HEK293 (cell line): ENCODE data around the gene TRNT1.

Source experiments
- CTCF ChIA-PET: fragments of 350-600 bp; formaldehyde crosslinking; extraction: SDS; loops from one replicate; lab custom pipeline; 2021; ENCODE audit warnings: antibody characterized with exemption; lab: Yijun Ruan, JAX
- POLR2A ChIA-PET: fragments of 300-600 bp; formaldehyde crosslinking; extraction: SDS; loops from one replicate; lab custom pipeline; 2020; ENCODE audit warnings: antibody characterized with exemption, inconsistent platforms; lab: Yijun Ruan, JAX
- H3K27ac ChIP-seq: fragments of 200-500 bp; sonication (Bioruptor generic); 2 replicates; pipeline ENCODE4 v1.5.1; 2014; ENCODE audit warnings: low read depth, low read length, control low read depth, inconsistent platforms; ENCODE audit errors: extremely low read depth
- H3K36me3 ChIP-seq, 2 experiments: fragments of 200-500 bp in 1 of 2; sonication (Bioruptor generic) in 1 of 2; 1 replicate in 1 of 2; 2 replicates in 1 of 2; pipeline ENCODE4 v1.5.1; 2014 to 2017; ENCODE audit warnings: inconsistent platforms in 2 of 2, low read length in 2 of 2; ENCODE audit not compliant: control insufficient read depth in 2 of 2, insufficient read depth in 1 of 2
- H3K4me1 ChIP-seq: fragments of 200-500 bp; sonication (Bioruptor generic); 2 replicates; pipeline ENCODE4 v1.5.1; 2014; ENCODE audit warnings: mild to moderate bottlenecking, low read length, inconsistent platforms; ENCODE audit not compliant: control insufficient read depth, insufficient read depth
- H3K4me3 ChIP-seq: 2 replicates; pipeline ENCODE4 v1.5.1; 2011; ENCODE audit warnings: low read depth, mild to moderate bottlenecking, control low read depth, low read length, moderate library complexity
- H3K9me3 ChIP-seq: fragments of 200-500 bp; sonication (Bioruptor generic); 2 replicates; pipeline ENCODE4 v1.5.1; 2014; ENCODE audit warnings: low read depth, low read length, inconsistent platforms; ENCODE audit not compliant: control insufficient read depth, insufficient read depth
- GLIS1 ChIP-seq: fragments of 450-650 bp; formaldehyde crosslinking; IDR thresholded peaks from 2 replicates; pipeline ENCODE4 v1.5.1; 2016; ENCODE audit warnings: missing biosample characterization, missing genetic modification characterization
- HOXA7 ChIP-seq: sonication (generic); formaldehyde crosslinking; IDR thresholded peaks from 2 replicates; pipeline ENCODE4 v1.8.1; 2022; ENCODE audit warnings: missing genetic modification reagents, borderline replicate concordance
- KLF1 ChIP-seq: fragments of 450-650 bp; formaldehyde crosslinking; IDR thresholded peaks from 2 replicates; pipeline ENCODE4 v1.5.1; 2016; ENCODE audit warnings: missing biosample characterization, missing genetic modification characterization
- KLF10 ChIP-seq: fragments of 450-650 bp; IDR thresholded peaks from 2 replicates; pipeline ENCODE4 v1.5.1; 2018; ENCODE audit warnings: missing biosample characterization, mild to moderate bottlenecking, missing genetic modification characterization
- PRDM1 ChIP-seq: fragments of 450-650 bp; formaldehyde crosslinking; IDR thresholded peaks from 2 replicates; pipeline ENCODE4; 2016; ENCODE audit warnings: missing biosample characterization, missing genetic modification characterization
- SP7 ChIP-seq: fragments of 450-650 bp; formaldehyde crosslinking; IDR thresholded peaks from 2 replicates; pipeline ENCODE4 v1.5.1; 2016; ENCODE audit warnings: missing biosample characterization, missing genetic modification characterization
- YY2 ChIP-seq: fragments of 450-650 bp; formaldehyde crosslinking; IDR thresholded peaks from 2 replicates; pipeline ENCODE4 v1.5.1; 2016; ENCODE audit warnings: missing biosample characterization, missing genetic modification characterization
- ZBTB1 ChIP-seq: fragments of 450-650 bp; formaldehyde crosslinking; IDR thresholded peaks from 2 replicates; pipeline ENCODE4 v1.5.1; 2016; ENCODE audit warnings: missing biosample characterization, missing genetic modification characterization
- ZBTB21 ChIP-seq: fragments of 450-650 bp; formaldehyde crosslinking; IDR thresholded peaks from 2 replicates; pipeline ENCODE4 v1.5.1; 2017; ENCODE audit warnings: missing biosample characterization, missing genetic modification characterization
- ZIC2 ChIP-seq: fragments of 450-650 bp; formaldehyde crosslinking; IDR thresholded peaks from 2 replicates; pipeline ENCODE4 v1.5.1; 2016; ENCODE audit warnings: missing biosample characterization, missing genetic modification characterization
- ZNF157 ChIP-seq: fragments of 450-650 bp; formaldehyde crosslinking; IDR thresholded peaks from 2 replicates; pipeline ENCODE4 v1.5.1; 2016; ENCODE audit warnings: missing biosample characterization, missing genetic modification characterization
- ZNF292 ChIP-seq: fragments of 450-650 bp; formaldehyde crosslinking; IDR thresholded peaks from 2 replicates; pipeline ENCODE4 v1.5.1; 2016; ENCODE audit warnings: low read depth, missing biosample characterization, missing genetic modification characterization, borderline replicate concordance
- ZNF335 ChIP-seq: fragments of 450-650 bp; formaldehyde crosslinking; conservative IDR thresholded peaks from 2 replicates; pipeline ENCODE4 v1.5.1; 2016; ENCODE audit warnings: missing biosample characterization, missing genetic modification characterization
- ZNF416 ChIP-seq: fragments of 450-650 bp; formaldehyde crosslinking; IDR thresholded peaks from 2 replicates; pipeline ENCODE4 v1.5.1; 2016; ENCODE audit warnings: missing biosample characterization, missing genetic modification characterization
- ZNF596 ChIP-seq: fragments of 450-650 bp; IDR thresholded peaks from 2 replicates; pipeline ENCODE4 v1.5.0; 2018; ENCODE audit warnings: missing biosample characterization, mild to moderate bottlenecking, missing genetic modification characterization, moderate library complexity
- ZNF600 ChIP-seq: fragments of 450-650 bp; formaldehyde crosslinking; IDR thresholded peaks from 2 replicates; pipeline ENCODE4 v1.5.1; 2016; ENCODE audit warnings: missing biosample characterization, missing genetic modification characterization
- ZNF670 ChIP-seq: fragments of 450-650 bp; formaldehyde crosslinking; IDR thresholded peaks from 2 replicates; pipeline ENCODE4 v1.5.1; 2016; ENCODE audit warnings: missing biosample characterization, missing genetic modification characterization, low read depth
- ZNF701 ChIP-seq: fragments of 450-650 bp; formaldehyde crosslinking; IDR thresholded peaks from 2 replicates; pipeline ENCODE4 v1.5.1; 2016; ENCODE audit warnings: missing biosample characterization, missing genetic modification characterization
- ZNF843 ChIP-seq: fragments of 450-650 bp; formaldehyde crosslinking; IDR thresholded peaks from 2 replicates; pipeline ENCODE4 v1.5.1; 2016; ENCODE audit warnings: missing biosample characterization, missing genetic modification characterization
- TF ChIP-seq, protein P1 (sequence below): fragments of 450-650 bp; formaldehyde crosslinking; IDR thresholded peaks from 2 replicates; pipeline ENCODE4 v1.5.0; 2017; ENCODE audit warnings: missing biosample characterization, missing genetic modification characterization, borderline replicate concordance
- TF ChIP-seq, protein P2 (sequence below): fragments of 450-650 bp; formaldehyde crosslinking; IDR thresholded peaks from 2 replicates; pipeline ENCODE4 v1.5.1; 2017; ENCODE audit warnings: missing biosample characterization, missing genetic modification characterization
- TF ChIP-seq, protein P3 (sequence below): fragments of 450-650 bp; formaldehyde crosslinking; IDR thresholded peaks from 2 replicates; pipeline ENCODE4 v1.5.1; 2016; ENCODE audit warnings: missing biosample characterization, missing genetic modification characterization
- TF ChIP-seq, protein P4 (sequence below): fragments of 450-650 bp; formaldehyde crosslinking; optimal IDR thresholded peaks from 2 replicates; pipeline ENCODE3; 2016; ENCODE audit warnings: missing biosample characterization, mild to moderate bottlenecking, missing genetic modification characterization
- TF ChIP-seq, protein P5 (sequence below): fragments of 450-650 bp; formaldehyde crosslinking; IDR thresholded peaks from 2 replicates; pipeline ENCODE4 v1.5.1; 2016; ENCODE audit warnings: missing biosample characterization, missing genetic modification characterization

The TRNT1 gene

DNA sequence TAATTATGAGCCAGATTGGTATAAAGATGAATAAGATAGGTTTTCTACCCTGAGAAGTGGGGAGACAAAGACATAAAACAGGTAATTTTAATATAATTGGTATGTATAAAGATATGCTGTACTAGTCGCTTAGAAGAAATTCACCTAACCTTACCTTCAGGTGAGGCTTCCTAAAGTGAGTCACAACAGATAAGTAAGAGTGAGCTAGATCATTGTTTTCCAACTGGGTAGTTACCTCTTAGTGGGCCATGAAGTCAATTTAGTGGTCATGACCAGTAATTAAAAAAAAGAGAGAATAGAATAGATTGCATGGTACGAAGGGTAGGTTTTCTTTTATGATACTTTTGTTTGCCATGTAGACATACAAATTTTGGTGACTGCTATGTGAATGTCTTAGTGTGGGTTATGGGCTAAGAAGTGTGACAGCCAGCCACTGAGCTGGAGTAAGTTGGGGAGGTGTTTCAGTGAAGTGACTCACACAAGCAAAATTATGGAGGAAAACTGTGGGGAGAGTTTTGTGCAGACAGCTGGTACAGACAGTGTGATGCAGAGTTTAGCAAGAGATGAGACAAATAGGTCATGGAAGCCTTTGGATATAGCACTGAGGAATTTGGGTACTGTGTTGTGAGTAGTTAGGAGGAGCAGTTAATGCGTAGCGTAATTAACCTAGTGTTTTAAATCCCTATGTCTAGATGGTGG lies 8.2 kb downstream of the TRNT1 start:
- Histone ChIP-seq H3K4me1 (no peaks in the 10 kb centered on the region), H3K36me3 (peaks cover 53 to 73% of the 10 kb centered on the region in 2 experiments), H3K27ac (no peak overlapping the region), H3K9me3 (no peaks in the 10 kb centered on the region), H3K4me3 (no peak overlapping the region)
- TF ChIP-seq, protein P1, sequence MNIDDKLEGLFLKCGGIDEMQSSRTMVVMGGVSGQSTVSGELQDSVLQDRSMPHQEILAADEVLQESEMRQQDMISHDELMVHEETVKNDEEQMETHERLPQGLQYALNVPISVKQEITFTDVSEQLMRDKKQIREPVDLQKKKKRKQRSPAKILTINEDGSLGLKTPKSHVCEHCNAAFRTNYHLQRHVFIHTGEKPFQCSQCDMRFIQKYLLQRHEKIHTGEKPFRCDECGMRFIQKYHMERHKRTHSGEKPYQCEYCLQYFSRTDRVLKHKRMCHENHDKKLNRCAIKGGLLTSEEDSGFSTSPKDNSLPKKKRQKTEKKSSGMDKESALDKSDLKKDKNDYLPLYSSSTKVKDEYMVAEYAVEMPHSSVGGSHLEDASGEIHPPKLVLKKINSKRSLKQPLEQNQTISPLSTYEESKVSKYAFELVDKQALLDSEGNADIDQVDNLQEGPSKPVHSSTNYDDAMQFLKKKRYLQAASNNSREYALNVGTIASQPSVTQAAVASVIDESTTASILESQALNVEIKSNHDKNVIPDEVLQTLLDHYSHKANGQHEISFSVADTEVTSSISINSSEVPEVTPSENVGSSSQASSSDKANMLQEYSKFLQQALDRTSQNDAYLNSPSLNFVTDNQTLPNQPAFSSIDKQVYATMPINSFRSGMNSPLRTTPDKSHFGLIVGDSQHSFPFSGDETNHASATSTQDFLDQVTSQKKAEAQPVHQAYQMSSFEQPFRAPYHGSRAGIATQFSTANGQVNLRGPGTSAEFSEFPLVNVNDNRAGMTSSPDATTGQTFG (tag by site-specific recombination), result no peak
- no peak for TF ChIP-seq ZIC2 (tag by site-specific recombination)
- TF ChIP-seq SP7 (tag by site-specific recombination), result no peak
- TF ChIP-seq ZNF670 (tag by site-specific recombination), result no peak
- TF ChIP-seq ZNF843, result no peak
- TF ChIP-seq ZNF701 (tag by site-specific recombination), result no peak
- TF ChIP-seq ZNF157 (tag by site-specific recombination), result no peak
- no peak for TF ChIP-seq KLF10 (tag by site-specific recombination)
- no peak for TF ChIP-seq ZNF335 (tag by site-specific recombination)
- TF ChIP-seq, protein P2, sequence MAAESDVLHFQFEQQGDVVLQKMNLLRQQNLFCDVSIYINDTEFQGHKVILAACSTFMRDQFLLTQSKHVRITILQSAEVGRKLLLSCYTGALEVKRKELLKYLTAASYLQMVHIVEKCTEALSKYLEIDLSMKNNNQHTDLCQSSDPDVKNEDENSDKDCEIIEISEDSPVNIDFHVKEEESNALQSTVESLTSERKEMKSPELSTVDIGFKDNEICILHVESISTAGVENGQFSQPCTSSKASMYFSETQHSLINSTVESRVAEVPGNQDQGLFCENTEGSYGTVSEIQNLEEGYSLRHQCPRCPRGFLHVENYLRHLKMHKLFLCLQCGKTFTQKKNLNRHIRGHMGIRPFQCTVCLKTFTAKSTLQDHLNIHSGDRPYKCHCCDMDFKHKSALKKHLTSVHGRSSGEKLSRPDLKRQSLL (tag by site-specific recombination), result no peak
- TF ChIP-seq, protein P3, sequence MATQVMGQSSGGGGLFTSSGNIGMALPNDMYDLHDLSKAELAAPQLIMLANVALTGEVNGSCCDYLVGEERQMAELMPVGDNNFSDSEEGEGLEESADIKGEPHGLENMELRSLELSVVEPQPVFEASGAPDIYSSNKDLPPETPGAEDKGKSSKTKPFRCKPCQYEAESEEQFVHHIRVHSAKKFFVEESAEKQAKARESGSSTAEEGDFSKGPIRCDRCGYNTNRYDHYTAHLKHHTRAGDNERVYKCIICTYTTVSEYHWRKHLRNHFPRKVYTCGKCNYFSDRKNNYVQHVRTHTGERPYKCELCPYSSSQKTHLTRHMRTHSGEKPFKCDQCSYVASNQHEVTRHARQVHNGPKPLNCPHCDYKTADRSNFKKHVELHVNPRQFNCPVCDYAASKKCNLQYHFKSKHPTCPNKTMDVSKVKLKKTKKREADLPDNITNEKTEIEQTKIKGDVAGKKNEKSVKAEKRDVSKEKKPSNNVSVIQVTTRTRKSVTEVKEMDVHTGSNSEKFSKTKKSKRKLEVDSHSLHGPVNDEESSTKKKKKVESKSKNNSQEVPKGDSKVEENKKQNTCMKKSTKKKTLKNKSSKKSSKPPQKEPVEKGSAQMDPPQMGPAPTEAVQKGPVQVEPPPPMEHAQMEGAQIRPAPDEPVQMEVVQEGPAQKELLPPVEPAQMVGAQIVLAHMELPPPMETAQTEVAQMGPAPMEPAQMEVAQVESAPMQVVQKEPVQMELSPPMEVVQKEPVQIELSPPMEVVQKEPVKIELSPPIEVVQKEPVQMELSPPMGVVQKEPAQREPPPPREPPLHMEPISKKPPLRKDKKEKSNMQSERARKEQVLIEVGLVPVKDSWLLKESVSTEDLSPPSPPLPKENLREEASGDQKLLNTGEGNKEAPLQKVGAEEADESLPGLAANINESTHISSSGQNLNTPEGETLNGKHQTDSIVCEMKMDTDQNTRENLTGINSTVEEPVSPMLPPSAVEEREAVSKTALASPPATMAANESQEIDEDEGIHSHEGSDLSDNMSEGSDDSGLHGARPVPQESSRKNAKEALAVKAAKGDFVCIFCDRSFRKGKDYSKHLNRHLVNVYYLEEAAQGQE (tag by site-specific recombination), result no peak
- no peak for TF ChIP-seq PRDM1 (tag by site-specific recombination)
- no peak for TF ChIP-seq HOXA7
- no peak for TF ChIP-seq YY2 (tag by site-specific recombination)
- POLR2A ChIA-PET, result no interaction called here
- CTCF ChIA-PET, result no interaction called here

DNA sequence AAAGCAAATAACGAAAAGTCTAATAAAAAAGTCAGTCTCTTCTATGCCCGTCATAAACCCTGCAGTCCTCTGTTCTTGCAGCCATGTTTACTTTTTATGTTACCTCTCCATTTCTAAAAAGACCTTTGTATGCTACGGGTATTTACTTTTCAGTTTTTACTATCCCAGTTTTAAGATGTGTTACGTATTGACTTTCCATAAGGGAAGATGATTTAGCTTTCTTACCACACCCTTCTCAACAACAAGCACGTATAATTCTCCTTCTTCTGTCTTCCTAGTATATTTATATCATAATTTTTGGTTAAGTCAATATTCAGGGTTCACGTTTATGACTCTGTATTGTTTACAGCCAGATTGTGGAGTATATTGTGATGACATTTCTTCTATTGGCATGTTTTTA lies 10.8 kb downstream of the TRNT1 start:
- Histone ChIP-seq H3K9me3 (no peaks in the 10 kb centered on the region), H3K4me1 (no peaks in the 10 kb centered on the region), H3K27ac (no peak overlapping the region), H3K36me3 (peaks cover 50 to 84% of the 10 kb centered on the region in 2 experiments), H3K4me3 (no peak overlapping the region)
- POLR2A ChIA-PET, result no interaction called here
- CTCF ChIA-PET, result no interaction called here
- TF ChIP-seq, protein P4, sequence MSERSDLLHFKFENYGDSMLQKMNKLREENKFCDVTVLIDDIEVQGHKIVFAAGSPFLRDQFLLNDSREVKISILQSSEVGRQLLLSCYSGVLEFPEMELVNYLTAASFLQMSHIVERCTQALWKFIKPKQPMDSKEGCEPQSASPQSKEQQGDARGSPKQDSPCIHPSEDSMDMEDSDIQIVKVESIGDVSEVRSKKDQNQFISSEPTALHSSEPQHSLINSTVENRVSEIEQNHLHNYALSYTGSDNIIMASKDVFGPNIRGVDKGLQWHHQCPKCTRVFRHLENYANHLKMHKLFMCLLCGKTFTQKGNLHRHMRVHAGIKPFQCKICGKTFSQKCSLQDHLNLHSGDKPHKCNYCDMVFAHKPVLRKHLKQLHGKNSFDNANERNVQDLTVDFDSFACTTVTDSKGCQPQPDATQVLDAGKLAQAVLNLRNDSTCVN, result no peak
- no peak for TF ChIP-seq GLIS1 (tag by site-specific recombination)
- TF ChIP-seq ZNF292 (tag by site-specific recombination), result no peak
- TF ChIP-seq KLF1 (tag by site-specific recombination), result no peak
- TF ChIP-seq, protein P5, sequence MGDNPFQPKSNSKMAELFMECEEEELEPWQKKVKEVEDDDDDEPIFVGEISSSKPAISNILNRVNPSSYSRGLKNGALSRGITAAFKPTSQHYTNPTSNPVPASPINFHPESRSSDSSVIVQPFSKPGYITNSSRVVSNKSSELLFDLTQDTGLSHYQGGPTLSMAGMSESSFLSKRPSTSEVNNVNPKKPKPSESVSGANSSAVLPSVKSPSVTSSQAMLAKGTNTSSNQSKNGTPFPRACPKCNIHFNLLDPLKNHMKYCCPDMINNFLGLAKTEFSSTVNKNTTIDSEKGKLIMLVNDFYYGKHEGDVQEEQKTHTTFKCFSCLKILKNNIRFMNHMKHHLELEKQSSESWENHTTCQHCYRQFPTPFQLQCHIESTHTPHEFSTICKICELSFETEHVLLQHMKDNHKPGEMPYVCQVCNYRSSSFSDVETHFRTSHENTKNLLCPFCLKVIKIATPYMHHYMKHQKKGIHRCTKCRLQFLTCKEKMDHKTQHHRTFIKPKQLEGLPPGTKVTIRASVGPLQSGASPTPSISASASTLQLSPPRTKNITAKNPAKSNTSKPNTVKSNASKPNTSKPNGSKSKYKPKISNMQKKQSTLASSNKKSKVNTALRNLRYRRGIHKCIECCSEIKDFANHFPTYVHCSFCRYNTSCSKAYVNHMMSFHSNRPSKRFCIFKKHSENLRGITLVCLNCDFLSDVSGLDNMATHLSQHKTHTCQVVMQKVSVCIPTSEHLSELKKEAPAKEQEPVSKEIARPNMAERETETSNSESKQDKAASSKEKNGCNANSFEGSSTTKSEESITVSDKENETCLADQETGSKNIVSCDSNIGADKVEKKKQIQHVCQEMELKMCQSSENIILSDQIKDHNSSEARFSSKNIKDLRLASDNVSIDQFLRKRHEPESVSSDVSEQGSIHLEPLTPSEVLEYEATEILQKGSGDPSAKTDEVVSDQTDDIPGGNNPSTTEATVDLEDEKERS (tag by site-specific recombination), result no peak
- TF ChIP-seq ZBTB1 (tag by site-specific recombination), result no peak
- TF ChIP-seq ZNF600 (tag by site-specific recombination), result no peak
- TF ChIP-seq ZNF596 (tag by site-specific recombination), result no peak
- no peak for TF ChIP-seq ZNF416 (tag by site-specific recombination)
- TF ChIP-seq ZBTB21 (tag by site-specific recombination), result no peak
